GM23248 (cell line): ENCODE results near the gene SIGLEC15.

Experiments used
- EZH2 ChIP-seq: fragments of 200-600 bp; sonication (generic); IDR thresholded peaks from 2 replicates; pipeline ENCODE4 v1.6.1; 2018; ENCODE audit warnings: antibody characterized with exemption, mild to moderate bottlenecking; ENCODE audit not compliant: insufficient read depth, poor library complexity, severe bottlenecking
- EZH2phosphoT487 ChIP-seq: fragments of 200-600 bp; sonication (generic); IDR thresholded peaks from 2 replicates; pipeline ENCODE4 v1.6.1; 2018; ENCODE audit warnings: antibody characterized with exemption, moderate library complexity, mild to moderate bottlenecking, low read depth; ENCODE audit not compliant: insufficient read depth

DNA sequence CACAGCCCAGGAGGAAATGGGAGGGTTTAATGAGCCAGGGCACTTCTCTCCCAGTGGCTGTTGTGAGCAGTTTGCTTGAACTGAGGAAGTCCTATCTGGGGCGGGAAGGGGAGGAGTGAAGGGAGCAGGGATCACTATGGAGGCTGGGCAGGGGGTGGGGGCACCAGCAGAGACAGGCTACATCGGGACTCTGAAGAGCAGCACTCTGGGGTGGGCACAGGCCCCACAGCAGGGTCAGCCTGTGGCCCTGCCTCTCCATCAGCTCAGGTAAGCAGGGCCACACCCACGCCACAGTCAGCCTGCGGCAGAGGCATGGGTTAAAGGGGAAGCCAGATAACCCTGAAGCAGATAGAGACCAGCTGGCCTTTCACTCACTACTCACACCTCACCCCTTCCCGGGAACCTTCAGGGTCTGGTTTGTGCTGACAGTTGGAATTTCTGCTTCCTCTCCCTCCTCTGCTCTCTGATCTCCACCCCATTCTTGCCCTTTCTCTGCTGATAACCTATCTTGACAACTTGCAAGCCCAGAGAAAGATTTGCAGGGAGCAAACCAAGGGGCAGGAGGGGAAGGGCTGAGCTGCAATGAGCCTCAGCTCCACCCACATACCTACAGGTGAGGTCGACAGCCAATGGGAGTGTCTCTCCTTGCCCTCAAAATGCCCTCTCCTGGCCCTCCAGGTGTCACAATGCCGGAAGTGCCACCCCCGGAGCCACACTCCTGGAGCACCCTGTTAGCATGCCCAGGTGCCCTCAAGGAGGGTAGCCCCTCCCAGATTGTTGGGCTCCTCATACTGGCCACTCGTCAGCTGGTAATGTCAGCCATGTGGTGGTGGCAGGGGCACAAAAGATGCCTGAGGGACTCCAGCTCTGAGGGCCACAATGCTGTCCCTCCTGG is 3.7 kb downstream of the SIGLEC15 start:
- TF ChIP-seq EZH2 (no peak), EZH2phosphoT487 (no peak)
